ENCODE data around the gene ZNF407.

Gene ZNF407

DNA sequence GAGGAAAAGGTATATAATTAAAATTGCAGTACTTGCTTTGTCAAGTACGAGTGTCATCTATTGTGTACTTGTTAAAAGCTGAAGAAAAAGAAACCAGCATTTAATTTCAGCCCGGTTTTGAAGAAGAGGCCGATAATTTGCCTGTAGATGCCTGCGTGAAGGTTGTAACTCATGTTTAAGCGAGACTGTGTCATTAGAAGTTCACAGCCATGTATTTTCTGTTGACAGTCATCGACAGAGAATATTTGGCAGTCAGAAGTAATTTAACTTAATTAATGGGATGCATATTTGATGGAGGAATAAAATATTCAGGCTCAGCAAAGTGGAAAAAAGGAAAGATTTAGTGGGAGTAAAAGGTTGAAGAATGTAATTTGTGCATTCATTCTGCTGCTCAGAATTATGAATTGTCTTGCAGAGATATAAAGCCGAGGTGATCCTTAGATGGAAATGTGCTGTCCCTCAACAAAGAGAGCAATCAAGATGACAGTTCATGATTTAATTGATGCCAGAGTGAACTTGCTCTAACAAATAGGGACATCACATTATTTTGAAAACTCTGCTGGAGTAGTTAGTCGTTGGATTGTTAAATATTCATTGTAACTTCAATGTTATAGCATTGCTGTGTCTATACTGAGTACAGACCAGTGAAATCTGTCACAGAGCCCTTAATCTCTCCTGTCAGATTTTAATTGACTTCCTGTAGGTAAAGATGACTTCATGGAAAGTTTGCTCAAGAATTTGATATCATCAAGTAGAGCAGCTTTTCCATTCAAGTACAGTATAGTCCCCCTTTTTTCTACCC is 53.9 kb downstream of the ZNF407 start:
- no peak overlapping the region for H3K27ac ChIP-seq (ENCODE audit: low read length)
- H3K4me2 ChIP-seq (ENCODE audit: insufficient read depth, low read length): no peak overlapping the region
- H3K36me3 ChIP-seq (ENCODE audit: insufficient read depth, low read length): no peaks in the 10 kb centered on the region
- no peaks in the 10 kb centered on the region for H3K79me2 ChIP-seq (ENCODE audit: insufficient read depth, low read length)
- H3K9me3 ChIP-seq (ENCODE audit: insufficient read depth, low read length, severe bottlenecking): no peaks in the 10 kb centered on the region
- H4K20me1 ChIP-seq (ENCODE audit: insufficient read depth, low read length): no peaks in the 10 kb centered on the region
- no peaks in the 10 kb centered on the region for H3K27me3 ChIP-seq (ENCODE audit: insufficient read depth, low read length, poor library complexity)
- no peak overlapping the region for H3K9ac ChIP-seq (ENCODE audit: low read depth, low read length)
- H2AFZ ChIP-seq (ENCODE audit: low read depth, low read length): no peak overlapping the region
- no peak for TF ChIP-seq EZH2 (IDR thresholded peaks at IDR 0.05; ENCODE audit: borderline replicate concordance, low read depth, low read length, severe bottlenecking)
- TF ChIP-seq, protein P1, sequence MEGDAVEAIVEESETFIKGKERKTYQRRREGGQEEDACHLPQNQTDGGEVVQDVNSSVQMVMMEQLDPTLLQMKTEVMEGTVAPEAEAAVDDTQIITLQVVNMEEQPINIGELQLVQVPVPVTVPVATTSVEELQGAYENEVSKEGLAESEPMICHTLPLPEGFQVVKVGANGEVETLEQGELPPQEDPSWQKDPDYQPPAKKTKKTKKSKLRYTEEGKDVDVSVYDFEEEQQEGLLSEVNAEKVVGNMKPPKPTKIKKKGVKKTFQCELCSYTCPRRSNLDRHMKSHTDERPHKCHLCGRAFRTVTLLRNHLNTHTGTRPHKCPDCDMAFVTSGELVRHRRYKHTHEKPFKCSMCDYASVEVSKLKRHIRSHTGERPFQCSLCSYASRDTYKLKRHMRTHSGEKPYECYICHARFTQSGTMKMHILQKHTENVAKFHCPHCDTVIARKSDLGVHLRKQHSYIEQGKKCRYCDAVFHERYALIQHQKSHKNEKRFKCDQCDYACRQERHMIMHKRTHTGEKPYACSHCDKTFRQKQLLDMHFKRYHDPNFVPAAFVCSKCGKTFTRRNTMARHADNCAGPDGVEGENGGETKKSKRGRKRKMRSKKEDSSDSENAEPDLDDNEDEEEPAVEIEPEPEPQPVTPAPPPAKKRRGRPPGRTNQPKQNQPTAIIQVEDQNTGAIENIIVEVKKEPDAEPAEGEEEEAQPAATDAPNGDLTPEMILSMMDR (IDR thresholded peaks at IDR 0.05; ENCODE audit: borderline replicate concordance, extremely low read depth, low read length, poor library complexity, severe bottlenecking): no peak
- ATAC-seq (ENCODE audit: insufficient read depth, low read depth): no peak
- DNase-seq: no peak
- no peaks in the 10 kb centered on the region for H3K4me1 ChIP-seq (ENCODE audit: insufficient read depth, low read length)
- H3K4me3 ChIP-seq (ENCODE audit: low read depth in 1 of 2, low read length in 2 of 2): no peak overlapping the region

DNA sequence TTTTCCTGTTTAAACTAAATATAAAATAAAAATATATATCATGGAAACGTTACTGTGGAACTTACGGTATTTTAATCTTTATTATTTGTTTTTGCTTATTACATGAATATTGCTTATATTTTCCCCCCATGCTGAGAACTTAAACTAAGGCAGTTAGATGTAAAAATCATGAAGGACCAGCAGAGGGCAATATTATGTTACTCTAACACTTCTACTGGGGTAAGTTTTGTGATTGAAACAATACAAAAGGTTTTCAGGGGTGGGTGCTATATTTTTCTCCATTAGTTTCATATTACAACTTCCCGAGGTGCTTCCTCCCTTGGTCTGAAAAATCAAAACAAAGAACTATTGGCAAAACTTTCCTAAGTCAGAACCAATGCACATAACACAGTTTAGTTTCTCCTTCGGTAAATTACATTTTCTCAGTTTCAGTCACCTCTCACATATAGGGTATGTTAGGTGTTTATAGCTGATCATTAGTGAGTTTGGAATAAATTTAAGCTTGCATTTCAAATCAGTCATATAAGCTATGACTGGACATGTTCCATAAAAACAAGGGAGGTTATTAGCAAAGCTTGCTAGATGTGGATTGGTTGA is 54.8 kb downstream of the ZNF407 start:
- H2AFZ ChIP-seq (ENCODE audit: low read depth, low read length): no peak overlapping the region
- no peaks in the 10 kb centered on the region for H3K27me3 ChIP-seq (ENCODE audit: insufficient read depth, low read length, poor library complexity)
- no peak overlapping the region for H3K4me2 ChIP-seq (ENCODE audit: insufficient read depth, low read length)
- no peak overlapping the region for H3K4me3 ChIP-seq (ENCODE audit: low read depth in 1 of 2, low read length in 2 of 2)
- H4K20me1 ChIP-seq (ENCODE audit: insufficient read depth, low read length): no peaks in the 10 kb centered on the region
- no peaks in the 10 kb centered on the region for H3K36me3 ChIP-seq (ENCODE audit: insufficient read depth, low read length)
- H3K79me2 ChIP-seq (ENCODE audit: insufficient read depth, low read length): no peaks in the 10 kb centered on the region
- no peaks in the 10 kb centered on the region for H3K9me3 ChIP-seq (ENCODE audit: insufficient read depth, low read length, severe bottlenecking)
- ATAC-seq (ENCODE audit: insufficient read depth, low read depth) (peak; percentile 78), DNase-seq (no peak)
- no peaks in the 10 kb centered on the region for H3K4me1 ChIP-seq (ENCODE audit: insufficient read depth, low read length)
- no peak overlapping the region for H3K27ac ChIP-seq (ENCODE audit: low read length)
- TF ChIP-seq EZH2 (IDR thresholded peaks at IDR 0.05; ENCODE audit: borderline replicate concordance, low read depth, low read length, severe bottlenecking): no peak
- TF ChIP-seq, protein P1 (IDR thresholded peaks at IDR 0.05; ENCODE audit: borderline replicate concordance, extremely low read depth, low read length, poor library complexity, severe bottlenecking): peak; percentile 68
- no peak overlapping the region for H3K9ac ChIP-seq (ENCODE audit: low read depth, low read length)

DNA sequence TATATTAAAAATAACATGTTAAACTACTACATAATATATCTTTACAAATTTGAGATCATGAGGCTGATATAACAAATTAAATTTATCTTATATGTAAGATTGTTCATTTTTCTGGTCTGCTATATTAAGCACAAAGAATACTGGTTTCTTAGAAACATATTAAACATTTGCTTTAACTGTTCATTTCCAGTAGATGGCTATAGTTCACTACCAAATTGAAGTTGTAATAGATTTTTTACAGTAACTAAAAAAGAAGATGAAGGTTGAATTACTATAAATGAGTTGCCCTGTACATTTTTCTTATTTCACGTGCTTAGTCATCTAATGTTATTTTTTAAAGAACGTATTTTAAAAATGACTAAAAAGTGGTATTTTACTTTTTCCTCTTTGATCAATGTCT is 57.0 kb downstream of the ZNF407 start:
- no peaks in the 10 kb centered on the region for H3K79me2 ChIP-seq (ENCODE audit: insufficient read depth, low read length)
- ATAC-seq (ENCODE audit: insufficient read depth, low read depth) (no peak), DNase-seq (no peak)
- no peak overlapping the region for H3K9ac ChIP-seq (ENCODE audit: low read depth, low read length)
- no peak overlapping the region for H3K4me2 ChIP-seq (ENCODE audit: insufficient read depth, low read length)
- H3K27ac ChIP-seq (ENCODE audit: low read length): no peak overlapping the region
- no peaks in the 10 kb centered on the region for H4K20me1 ChIP-seq (ENCODE audit: insufficient read depth, low read length)
- TF ChIP-seq, protein P1 (IDR thresholded peaks at IDR 0.05; ENCODE audit: borderline replicate concordance, extremely low read depth, low read length, poor library complexity, severe bottlenecking): peak; percentile 42
- TF ChIP-seq EZH2 (IDR thresholded peaks at IDR 0.05; ENCODE audit: borderline replicate concordance, low read depth, low read length, severe bottlenecking): no peak
- no peaks in the 10 kb centered on the region for H3K27me3 ChIP-seq (ENCODE audit: insufficient read depth, low read length, poor library complexity)
- no peaks in the 10 kb centered on the region for H3K36me3 ChIP-seq (ENCODE audit: insufficient read depth, low read length)
- no peaks in the 10 kb centered on the region for H3K4me1 ChIP-seq (ENCODE audit: insufficient read depth, low read length)
- no peak overlapping the region for H3K4me3 ChIP-seq (ENCODE audit: low read depth in 1 of 2, low read length in 2 of 2)
- H3K9me3 ChIP-seq (ENCODE audit: insufficient read depth, low read length, severe bottlenecking): no peaks in the 10 kb centered on the region
- no peak overlapping the region for H2AFZ ChIP-seq (ENCODE audit: low read depth, low read length)

Measured in DND-41 (cell line).